H1 (cell line): ENCODE measurements around the gene SLC24A1. TPM values are rescaled to one million over a fixed set of nuclear protein-coding genes. Genes with fewer than 3 reads are reported as not detected.

Source experiments
- CTCF ChIA-PET: fragments of 300-600 bp; sonication (Branson Sonifier 250); formaldehyde crosslinking; loops from one replicate; lab custom pipeline; 2021; ENCODE audit not compliant: partially characterized antibody; lab: Charles Lee
- POLR2A ChIA-PET: fragments of 300-600 bp; sonication (Branson Sonifier 250); formaldehyde crosslinking; loops from one replicate; lab custom pipeline; 2021; ENCODE audit warnings: inconsistent platforms; ENCODE audit not compliant: partially characterized antibody; lab: Charles Lee
- DNase-seq, 2 experiments: peaks; one replicate each; pipeline versions ENCODE4 v3.0.0 to v3.0.0-alpha.2; 2010 to 2022; ENCODE audit warnings: low spot score in 2 of 2, low read depth in 1 of 2, mixed read lengths in 1 of 2
- FAIRE-seq: peaks from 2 replicates; lab custom pipeline; 2011; peaks lifted over from hg19 to GRCh38; lab: Jason Lieb, UNC
- H2AFZ ChIP-seq: 2 replicates; pipeline ENCODE4 v1.8.1; 2012; ENCODE audit warnings: low read length, inconsistent platforms
- H2AK5ac ChIP-seq: 2 replicates; pipeline ENCODE4 v1.6.1; 2013; ENCODE audit warnings: low read depth, low read length
- H2BK120ac ChIP-seq: replicated peaks from 2 replicates; pipeline ENCODE3; 2013; ENCODE audit warnings: low read depth, low read length, inconsistent platforms
- H2BK12ac ChIP-seq: 2 replicates; pipeline ENCODE4 v1.6.1; 2013; ENCODE audit warnings: low read depth, low read length
- H2BK15ac ChIP-seq: 2 replicates; pipeline ENCODE4 v1.6.1; 2013; ENCODE audit warnings: low read length
- H2BK20ac ChIP-seq: 2 replicates; pipeline ENCODE4 v1.6.1; 2013; ENCODE audit warnings: low read length
- H2BK5ac ChIP-seq: 2 replicates; pipeline ENCODE4 v1.6.1; 2013; ENCODE audit warnings: low read depth, low read length
- H3K14ac ChIP-seq: 2 replicates; pipeline ENCODE4 v1.6.1; 2013; ENCODE audit warnings: inconsistent platforms; ENCODE audit not compliant: insufficient read length
- H3K18ac ChIP-seq: 2 replicates; pipeline ENCODE4 v1.6.1; 2013; ENCODE audit warnings: low read length; ENCODE audit errors: extremely low read depth
- H3K23ac ChIP-seq: 2 replicates; pipeline ENCODE4 v1.6.1; 2013; ENCODE audit warnings: inconsistent platforms; ENCODE audit not compliant: insufficient read length
- H3K23me2 ChIP-seq: 2 replicates; pipeline ENCODE4 v1.6.1; 2013; ENCODE audit warnings: low read depth, low read length
- H3K27ac ChIP-seq: 2 replicates; pipeline ENCODE4 v1.6.1; 2011; ENCODE audit warnings: low read depth, low read length, inconsistent platforms
- H3K27me3 ChIP-seq, 4 experiments: replicated peaks in 1 of 4; 1 replicate in 1 of 4; 2 replicates in 3 of 4; pipeline versions ENCODE4 v1.6.1 to v1.8.1; 2011 to 2013; ENCODE audit warnings: low read length in 3 of 4, mild to moderate bottlenecking in 3 of 4, inconsistent platforms in 2 of 4, mixed read lengths in 2 of 4, moderate library complexity in 1 of 4; ENCODE audit not compliant: control insufficient read depth in 3 of 4, insufficient read depth in 3 of 4; ENCODE audit errors: extremely low read depth in 1 of 4
- H3K36me3 ChIP-seq, 4 experiments: 2 replicates each; pipeline versions ENCODE4 v1.6.1 to v1.8.1; 2011 to 2013; ENCODE audit warnings: mild to moderate bottlenecking in 4 of 4, low read length in 3 of 4, moderate library complexity in 2 of 4, control low read depth in 1 of 4, inconsistent platforms in 1 of 4; ENCODE audit not compliant: insufficient read depth in 4 of 4, control insufficient read depth in 2 of 4
- H3K4ac ChIP-seq: replicated peaks from 2 replicates; pipeline ENCODE3; 2013; ENCODE audit warnings: low read length, low read depth, mixed read lengths, inconsistent platforms; ENCODE audit not compliant: insufficient read length
- H3K4me1 ChIP-seq, 4 experiments: replicated peaks in 1 of 4; 1 replicate in 1 of 4; 2 replicates in 3 of 4; pipeline versions ENCODE4 v1.6.1 to v1.8.1; 2011 to 2013; ENCODE audit warnings: low read length in 3 of 4, inconsistent platforms in 2 of 4, mixed read lengths in 1 of 4; ENCODE audit not compliant: insufficient read depth in 4 of 4, control insufficient read depth in 3 of 4
- H3K4me2 ChIP-seq, 2 experiments: 2 replicates each; pipeline versions ENCODE4 v1.6.1 to v1.8.1; 2011 to 2013; ENCODE audit warnings: low read depth in 2 of 2, low read length in 2 of 2, control low read depth in 1 of 2, inconsistent platforms in 1 of 2, mild to moderate bottlenecking in 1 of 2; ENCODE audit not compliant: insufficient read depth in 1 of 2
- H3K4me3 ChIP-seq, 4 experiments: fragments of 200-600, 300-600 bp in 1 of 4; sonication (generic), shearing (Covaris generic), sonication (Bioruptor Twin) in 1 of 4; 2 replicates each; pipeline versions ENCODE4 v1.5.1 to v1.8.1; 2011 to 2016; ENCODE audit warnings: low read length in 4 of 4, low read depth in 3 of 4, control low read depth in 2 of 4, inconsistent platforms in 2 of 4, mild to moderate bottlenecking in 2 of 4, mixed read lengths in 1 of 4, moderate library complexity in 1 of 4; ENCODE audit not compliant: insufficient read depth in 2 of 4; ENCODE audit errors: extremely low read depth in 1 of 4
- H3K56ac ChIP-seq: replicated peaks from 2 replicates; pipeline ENCODE3; 2013; ENCODE audit warnings: low read depth, mild to moderate bottlenecking, mixed read lengths, low read length, inconsistent platforms; ENCODE audit not compliant: insufficient read length
- H3K79me1 ChIP-seq: 2 replicates; pipeline ENCODE4 v1.6.1; 2013; ENCODE audit warnings: low read depth, low read length, control low read depth
- H3K79me2 ChIP-seq, 2 experiments: 2 replicates each; pipeline versions ENCODE4 v1.6.1 to v1.8.1; 2012 to 2013; ENCODE audit warnings: low read length in 2 of 2, mild to moderate bottlenecking in 2 of 2, inconsistent platforms in 1 of 2; ENCODE audit not compliant: insufficient read depth in 2 of 2, control insufficient read depth in 1 of 2
- H3K9ac ChIP-seq, 4 experiments: replicated peaks in 1 of 4; 1 replicate in 1 of 4; 2 replicates in 3 of 4; pipeline versions ENCODE4 v1.6.1 to v1.8.1; 2011 to 2013; ENCODE audit warnings: low read depth in 3 of 4, low read length in 3 of 4, control low read depth in 2 of 4, mild to moderate bottlenecking in 2 of 4, moderate library complexity in 2 of 4, inconsistent platforms in 1 of 4; ENCODE audit errors: extremely low read depth in 1 of 4
- H3K9me3 ChIP-seq, 2 experiments: 2 replicates each; pipeline versions ENCODE4 v1.6.1 to v1.8.1; 2012 to 2013; ENCODE audit warnings: mild to moderate bottlenecking in 2 of 2, moderate library complexity in 2 of 2, control low read depth in 1 of 2, inconsistent platforms in 1 of 2, low read depth in 1 of 2, low read length in 1 of 2, mixed read lengths in 1 of 2; ENCODE audit not compliant: insufficient read depth in 2 of 2
- H4K20me1 ChIP-seq, 2 experiments: replicated peaks in 1 of 2; 2 replicates each; pipeline versions ENCODE3 to v1.8.1; 2011 to 2013; ENCODE audit warnings: inconsistent platforms in 2 of 2, low read length in 2 of 2, mild to moderate bottlenecking in 1 of 2; ENCODE audit not compliant: insufficient read depth in 2 of 2, control insufficient read depth in 1 of 2
- H4K5ac ChIP-seq: 2 replicates; pipeline ENCODE4 v1.6.1; 2013; ENCODE audit warnings: low read length, low read depth, mixed read lengths, inconsistent platforms; ENCODE audit not compliant: insufficient read length
- H4K8ac ChIP-seq: 2 replicates; pipeline ENCODE4 v1.8.0; 2013; ENCODE audit warnings: mild to moderate bottlenecking, moderate library complexity, low read length, inconsistent platforms; ENCODE audit not compliant: insufficient read depth; ENCODE audit errors: extremely low read depth
- H4K91ac ChIP-seq: replicated peaks from 2 replicates; pipeline ENCODE3; 2013; ENCODE audit warnings: low read length, mixed read lengths, inconsistent platforms; ENCODE audit not compliant: insufficient read length
- ATF3 ChIP-seq: IDR thresholded peaks from 2 replicates; pipeline ENCODE4 v1.6.1; 2011; ENCODE audit warnings: low read depth, mild to moderate bottlenecking, low read length; ENCODE audit not compliant: insufficient read depth
- CBX5 ChIP-seq: fragments of 300-800, 300-1000 bp; sonication (generic); IDR thresholded peaks from 2 replicates; pipeline ENCODE4 v1.7.1; 2016; ENCODE audit warnings: antibody characterized with exemption, low read length, low read depth
- CEBPB ChIP-seq: IDR thresholded peaks from 2 replicates; pipeline ENCODE4 v1.6.1; 2012; ENCODE audit warnings: low read depth, low read length
- CHD1 ChIP-seq: IDR thresholded peaks from 2 replicates; pipeline ENCODE4 v1.6.1; 2012; ENCODE audit warnings: low read depth, low read length, improper control_type of control experiment
- FOSL1 ChIP-seq: IDR thresholded peaks from 2 replicates; pipeline ENCODE4 v1.6.1; 2011; ENCODE audit warnings: mild to moderate bottlenecking, low read depth, low read length, moderate library complexity; ENCODE audit not compliant: insufficient read depth
- JUND ChIP-seq: IDR thresholded peaks from 2 replicates; pipeline ENCODE4 v1.6.1; 2011; ENCODE audit warnings: mild to moderate bottlenecking, improper control_type of control experiment, low read length
- KDM5A ChIP-seq: fragments of 200-600 bp; IDR thresholded peaks from 2 replicates; pipeline ENCODE4 v1.7.1; 2012; ENCODE audit warnings: mild to moderate bottlenecking, low read length, inconsistent platforms, mixed read lengths
- NRF1 ChIP-seq: IDR thresholded peaks from 2 replicates; pipeline ENCODE4 v1.6.1; 2011; ENCODE audit warnings: mild to moderate bottlenecking, low read depth, low read length, improper control_type of control experiment
- RNF2 ChIP-seq: fragments of 200-900, 300-1000 bp; sonication (generic); IDR thresholded peaks from 2 replicates; pipeline ENCODE4 v1.7.1; 2016; ENCODE audit warnings: borderline replicate concordance, low read depth, mild to moderate bottlenecking, antibody characterized with exemption, low read length; ENCODE audit not compliant: poor library complexity, severe bottlenecking; ENCODE audit errors: missing control alignments
- SIN3A ChIP-seq, 2 experiments: IDR thresholded peaks in 1 of 2; conservative IDR thresholded peaks in 1 of 2; 2 replicates each; pipeline ENCODE4 v1.6.1; 2011 to 2012; ENCODE audit warnings: low read length in 2 of 2, improper control_type of control experiment in 1 of 2, low read depth in 1 of 2, mild to moderate bottlenecking in 1 of 2
- YY1 ChIP-seq: IDR thresholded peaks from 2 replicates; pipeline ENCODE4 v1.6.1; 2011; ENCODE audit warnings: low read depth, mild to moderate bottlenecking, low read length
- WGBS, 2 experiments: shearing (Covaris generic) in 1 of 2; methylation state at CpG; one replicate each; pipeline versions ENCODE4 v1.1.6 to v1.1.7; 2013 to 2015; ENCODE audit warnings: low lambda C conversion rate in 2 of 2, mixed read lengths in 2 of 2, inconsistent platforms in 1 of 2, low coverage in 1 of 2, missing lambda C conversion rate in 1 of 2; ENCODE audit not compliant: insufficient replicate concordance in 2 of 2, insufficient coverage in 1 of 2, insufficient read length in 1 of 2; ENCODE audit errors: extremely low coverage in 1 of 2, missing lambda C conversion rate in 1 of 2; 5-methylcytosine and 5-hydroxymethylcytosine counted together
- polyA plus RNA-seq, 7 experiments: library from polyadenylated mRNA; depleted of rRNA in 3 of 7; stranded (reverse) in 5 of 7; unstranded in 2 of 7; fragments of >200 nt in 5 of 7; fragments of 200-250 nt in 2 of 7; gene quantifications; 1 replicate in 5 of 7; 2 replicates in 1 of 7; 4 replicates in 1 of 7; pipeline versions ENCODE4 v1.2.1 to v1.2.3, GENCODE V29; 2011 to 2013; ENCODE audit warnings: missing spikeins in 2 of 7, mixed read lengths in 2 of 7
- total RNA-seq: library from RNA; stranded (reverse); fragmentation: NEBNext Ultra II Directional; extraction: Animal tissue kit (Norgen Biotek cat#: 25700); gene quantifications from 2 replicates; pipeline ENCODE4 v1.2.1, GENCODE V29; 2021

The SLC24A1 gene
- total and polyA plus RNA-seq, 2 of the 8 experiments (the other 6 are each of a cell fraction or from before 2014, with no cell fraction given), result 4.9 to 6.6 TPM

- Histone ChIP-seq H3K56ac (no peak overlapping the region), H3K14ac (no peak overlapping the region), H4K91ac (no peak overlapping the region), H2BK120ac (no peak overlapping the region), H3K9me3 (no peaks in the 10 kb centered on the region), H3K36me3 (no peaks in the 10 kb centered on the region), H3K23ac (no peak overlapping the region), H2BK5ac (no peak overlapping the region), H3K4ac (no peak overlapping the region), H2BK15ac (no peak overlapping the region), H4K5ac (no peak overlapping the region), H4K20me1 (no peaks in the 10 kb centered on the region), H4K8ac (no peak overlapping the region), H3K4me2 (peak overlapping the region; percentile 71 to 91), H3K23me2 (peaks cover 4% of the 10 kb centered on the region; the same call in 1 of the 2 replicates), H3K79me1 (0 out of 2 replicates have a peak, but pooled peaks cover 4% of the 10 kb centered on the region), H3K9ac (peak overlapping the region in 2 of 4 experiments; percentile 9 to 60; a peak in 3 of 7 replicates), H3K4me3 (no peak overlapping the region), H3K27me3 (no peaks in the 10 kb centered on the region), H2AK5ac (no peak overlapping the region), H3K4me1 (peaks cover 6 to 8% (median 8%) of the 10 kb centered on the region in 4 experiments; a peak in 6 of 7 replicates), H3K18ac (no peak overlapping the region), H2BK12ac (no peak overlapping the region), H3K27ac (no peak overlapping the region), H2AFZ (no peak overlapping the region), H2BK20ac (no peak overlapping the region), H3K79me2 (peaks cover 7 to 28% of the 10 kb centered on the region in 2 experiments)
- ChIA-PET CTCF (interaction anchor here (0.6 to 2.0 kb wide), 5 partner anchors 13 to 244 kb away, joined by 3 to 5 read pairs (median 5); no protein-coding TSS in a partner anchor), POLR2A (interaction anchor here (1.1 to 3.2 kb wide), 3 partner anchors 9 to 25 kb away, joined by 5 to 25 read pairs (median 7); partner anchors contain the start of gene SLC24A1)
- 98% methylated on average over 2 of the region's 2 CpGs; no CpG with 5 or more reads in 1 of the 2 experiments for WGBS, 2 experiments
- TF ChIP-seq JUND (no peak), NRF1 (no peak), CHD1 (no peak), CEBPB (no peak), RNF2 (no peak), CBX5 (no peak), SIN3A (conservative IDR thresholded peaks at IDR 0.05 in 1 of 2, IDR thresholded peaks at IDR 0.05 in 1 of 2; ENCODE audit: low read depth in 1 of 2, low read length in 2 of 2) (no peak), KDM5A (no peak), YY1 (no peak), ATF3 (no peak), FOSL1 (no peak)
- DNase-seq (no peak), FAIRE-seq (no peak)
These were observed 9.2 kb upstream of the SLC24A1 start for GRCh38 chr15:65612616-65612946.
